HG02943 (cell line): Measurements from ENCODE around the gene SYNPO2.

Experiments used
- ATAC-seq: cut with Tn5 transposase; IDR thresholded peaks from one replicate; pipeline ENCODE4 v1.9.1; 2021; ENCODE audit warnings: mild to moderate bottlenecking, low read depth, moderate library complexity; ENCODE audit not compliant: unreplicated experiment

Gene SYNPO2

DNA sequence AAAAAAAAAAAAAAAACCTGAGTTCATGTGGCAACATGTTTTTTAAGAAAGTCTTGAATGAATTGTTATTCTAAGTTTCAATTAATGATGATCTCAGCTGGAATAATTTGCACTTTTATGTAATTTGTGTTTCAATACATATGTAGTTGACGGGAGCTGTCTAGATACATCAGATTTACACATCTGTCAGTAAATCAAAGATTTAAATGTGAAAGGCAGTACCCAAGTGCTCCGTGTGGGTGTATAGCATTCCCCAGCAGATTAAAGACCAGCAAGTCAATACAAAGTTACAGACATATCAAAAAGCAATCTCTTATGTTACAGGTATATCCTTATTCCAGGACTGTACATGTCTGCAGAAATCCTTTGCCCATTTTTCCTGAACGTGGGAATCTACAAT, 35.2 kb downstream of the SYNPO2 start:
- ATAC-seq: no peak

DNA sequence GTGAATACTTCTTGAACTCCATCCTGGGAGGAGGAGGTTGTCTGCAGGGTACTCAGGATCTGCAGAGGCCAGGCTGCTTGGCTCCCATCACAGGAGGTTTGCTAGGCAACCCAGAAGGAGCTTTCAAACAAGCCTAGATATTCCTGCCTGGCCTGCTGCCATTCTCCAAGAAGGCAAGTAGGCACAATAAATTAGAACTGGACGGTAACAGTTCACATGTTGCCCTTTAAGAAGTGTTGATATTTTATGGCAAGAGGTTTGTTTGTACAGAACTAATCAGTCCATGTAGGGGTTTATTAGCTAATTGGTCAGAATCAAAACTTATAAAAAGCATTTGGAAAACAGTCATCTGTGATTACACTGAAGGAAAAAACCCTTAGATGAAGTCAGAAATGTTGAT, 39.3 kb downstream of the SYNPO2 start:
- no peak for ATAC-seq

DNA sequence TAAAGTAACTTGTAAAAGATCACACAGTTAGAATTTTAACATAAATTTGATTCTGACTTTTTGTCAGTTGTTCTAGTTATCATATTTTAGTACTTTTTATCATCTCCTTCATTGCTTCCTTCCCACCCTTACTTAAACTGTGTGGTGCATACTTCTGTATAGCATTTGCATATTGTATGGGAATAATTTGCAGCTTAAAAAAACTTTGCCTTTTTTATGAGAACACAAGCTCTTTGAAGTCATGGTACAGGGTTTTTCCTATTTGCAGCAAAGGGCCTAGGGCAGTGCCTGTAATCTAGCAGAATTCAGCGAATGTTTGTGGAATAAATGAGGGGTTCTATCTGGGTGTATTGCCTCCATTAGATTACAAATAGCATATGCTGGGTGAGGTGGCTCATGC, 41.6 kb downstream of the SYNPO2 start:
- no peak for ATAC-seq

DNA sequence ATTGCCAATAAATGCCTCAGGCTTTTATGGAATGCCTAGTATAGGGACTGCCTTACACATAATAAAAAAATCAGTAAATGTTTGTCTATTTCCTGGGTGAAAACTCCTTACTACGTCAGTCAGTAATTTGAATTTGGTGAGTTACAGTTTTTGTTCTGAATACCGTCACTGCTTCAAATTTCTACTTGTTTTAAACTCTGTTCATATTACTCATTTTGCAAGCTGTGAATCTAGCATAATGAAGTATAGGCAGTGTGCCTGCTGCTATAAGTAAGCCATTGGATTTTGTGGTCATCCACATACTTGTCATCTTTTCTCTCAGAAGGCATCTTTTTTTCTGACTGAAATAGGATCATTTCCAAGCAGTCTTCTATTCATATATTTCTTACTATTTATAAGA, 43.1 kb downstream of the SYNPO2 start:
- no peak for ATAC-seq

DNA sequence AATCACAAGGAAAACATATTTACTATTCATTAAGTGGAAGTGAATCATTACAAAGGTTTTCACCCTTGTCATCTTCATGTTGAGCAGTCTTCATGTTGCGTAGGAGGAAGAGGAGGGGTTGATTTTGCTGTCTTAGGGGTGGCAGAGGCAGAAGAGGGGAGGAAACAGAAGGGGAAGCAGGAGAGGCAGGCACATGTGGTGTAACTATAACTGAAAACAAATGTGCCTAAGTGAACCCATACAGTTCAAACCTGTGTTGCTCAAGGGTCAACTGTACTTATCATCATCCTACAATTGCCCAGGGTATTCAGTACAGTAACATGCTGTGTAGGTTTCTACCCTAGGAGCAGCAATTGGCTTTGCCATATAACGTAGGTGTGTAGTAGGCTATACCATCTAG, 47.2 kb downstream of the SYNPO2 start:
- no peak for ATAC-seq

DNA sequence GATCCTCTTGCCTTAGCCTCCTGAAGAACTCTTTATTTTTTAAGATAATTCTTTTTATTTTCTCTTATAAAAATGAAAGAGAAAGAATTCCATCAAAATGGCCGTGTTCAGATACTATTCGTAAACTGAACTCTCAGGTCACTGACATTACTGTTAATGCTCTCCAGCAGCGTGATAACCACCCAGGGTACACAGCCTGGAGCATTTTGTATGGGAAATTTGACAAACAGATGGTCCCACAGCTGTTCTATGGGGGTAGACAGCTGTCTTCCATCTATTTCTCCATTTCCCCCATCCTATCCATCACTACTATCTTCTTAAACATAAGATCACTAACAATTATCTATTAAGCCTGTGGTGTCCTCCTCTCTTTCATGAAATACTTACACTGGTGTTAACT, 47.8 kb downstream of the SYNPO2 start:
- no peak for ATAC-seq

DNA sequence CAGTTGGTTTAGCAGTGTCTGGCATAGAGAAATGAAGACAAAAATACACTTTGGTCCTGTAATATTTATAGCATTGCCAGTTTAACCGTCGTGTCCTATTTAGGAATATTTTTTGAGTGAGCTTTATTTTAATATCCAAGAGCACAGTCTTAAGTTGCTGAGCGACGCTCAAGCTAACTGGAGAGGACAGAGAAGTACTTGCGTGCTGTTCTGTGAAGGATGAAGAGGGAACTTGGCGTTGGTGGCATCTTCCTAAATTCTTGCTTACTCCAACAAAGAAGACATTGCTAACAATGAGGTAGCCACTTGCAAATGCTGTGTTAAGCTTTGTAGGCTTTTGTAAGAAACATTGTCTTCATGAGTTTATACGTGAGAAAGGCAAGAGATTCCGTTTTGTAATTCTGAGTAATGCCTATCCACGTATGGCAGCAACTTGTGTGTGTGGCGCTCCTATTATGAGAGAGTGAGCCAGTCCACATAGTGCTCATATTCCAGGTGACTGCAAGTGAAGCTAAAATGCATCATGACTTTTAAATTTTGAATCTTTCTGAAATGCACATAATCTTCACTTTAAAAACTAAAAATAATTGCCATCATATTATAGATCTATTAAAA, 50.6 kb downstream of the SYNPO2 start:
- ATAC-seq: no peak

DNA sequence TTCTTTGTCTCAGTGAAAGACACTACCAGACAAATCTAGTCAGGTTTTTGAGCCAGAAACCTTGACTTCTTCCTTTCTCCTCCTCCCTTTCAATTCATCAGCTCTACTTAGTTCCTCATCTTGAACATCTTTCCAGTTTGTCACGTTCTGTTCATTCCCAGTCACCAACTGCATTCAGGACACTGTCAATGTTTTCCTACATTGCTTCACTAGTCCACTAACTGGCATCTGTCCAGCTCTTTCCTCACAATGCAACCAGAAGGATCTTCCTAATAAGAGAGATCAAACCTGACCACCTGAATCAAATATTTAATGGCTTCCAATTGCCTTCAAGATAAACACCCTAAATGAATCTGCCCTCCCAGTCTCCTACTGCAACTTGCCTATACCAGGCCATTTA, 52.5 kb downstream of the SYNPO2 start:
- ATAC-seq: no peak

DNA sequence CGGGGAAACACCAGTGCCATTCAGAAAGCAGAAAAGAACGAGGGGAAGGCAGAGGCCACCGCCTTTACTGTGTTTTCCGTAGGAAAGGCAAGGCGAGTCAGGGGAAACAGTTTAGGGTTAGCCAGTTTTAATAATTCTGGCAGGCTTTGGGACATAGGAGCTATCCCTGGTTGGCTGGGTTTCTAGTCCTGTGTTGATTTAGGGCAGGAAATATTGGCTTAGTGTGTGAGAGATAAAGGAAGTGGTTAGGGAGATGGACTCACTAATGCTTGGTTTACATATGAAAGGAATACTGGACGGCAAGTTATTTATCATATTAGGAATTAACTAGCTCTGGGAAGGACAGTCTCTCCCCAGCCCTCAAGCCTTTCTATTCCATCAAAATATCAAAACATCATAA, 53.1 kb downstream of the SYNPO2 start:
- ATAC-seq: no peak

DNA sequence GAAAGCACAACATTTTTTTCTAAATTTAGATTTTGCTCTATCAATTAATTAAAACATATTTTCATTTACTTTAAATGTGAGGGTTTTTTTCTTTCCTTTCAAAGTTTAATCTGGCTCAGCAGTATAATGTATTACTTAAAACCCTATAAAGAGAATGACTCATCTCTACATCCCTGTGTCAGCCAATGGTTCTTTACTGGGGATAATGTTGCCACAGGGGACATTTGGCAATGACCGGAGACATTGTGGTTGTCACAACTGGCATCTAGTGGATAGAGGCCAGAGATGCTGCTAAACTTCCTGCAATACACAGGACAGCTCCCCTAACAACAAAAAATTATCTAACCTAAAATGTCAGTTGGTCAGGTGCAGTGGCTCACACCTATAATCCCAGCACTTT, 53.8 kb downstream of the SYNPO2 start:
- no peak for ATAC-seq

DNA sequence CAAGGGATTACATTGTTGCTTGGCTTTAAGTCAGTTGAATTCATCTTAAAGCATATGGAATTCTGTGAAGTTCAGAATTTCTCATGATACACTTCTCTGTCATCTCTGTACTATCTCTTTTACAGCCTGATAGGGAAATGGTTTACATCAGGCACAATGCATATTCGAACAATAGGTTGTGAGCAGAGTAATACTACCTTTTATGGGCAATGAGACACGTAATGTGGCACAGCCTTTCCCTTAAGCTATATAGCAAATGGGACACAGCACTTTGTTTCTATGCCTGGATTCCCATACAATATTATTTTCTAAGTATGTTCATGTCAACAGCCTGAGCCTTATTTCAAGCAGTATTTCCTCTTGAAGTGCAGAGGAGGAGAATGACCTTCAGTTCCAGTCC, 58.4 kb downstream of the SYNPO2 start:
- ATAC-seq: no peak

DNA sequence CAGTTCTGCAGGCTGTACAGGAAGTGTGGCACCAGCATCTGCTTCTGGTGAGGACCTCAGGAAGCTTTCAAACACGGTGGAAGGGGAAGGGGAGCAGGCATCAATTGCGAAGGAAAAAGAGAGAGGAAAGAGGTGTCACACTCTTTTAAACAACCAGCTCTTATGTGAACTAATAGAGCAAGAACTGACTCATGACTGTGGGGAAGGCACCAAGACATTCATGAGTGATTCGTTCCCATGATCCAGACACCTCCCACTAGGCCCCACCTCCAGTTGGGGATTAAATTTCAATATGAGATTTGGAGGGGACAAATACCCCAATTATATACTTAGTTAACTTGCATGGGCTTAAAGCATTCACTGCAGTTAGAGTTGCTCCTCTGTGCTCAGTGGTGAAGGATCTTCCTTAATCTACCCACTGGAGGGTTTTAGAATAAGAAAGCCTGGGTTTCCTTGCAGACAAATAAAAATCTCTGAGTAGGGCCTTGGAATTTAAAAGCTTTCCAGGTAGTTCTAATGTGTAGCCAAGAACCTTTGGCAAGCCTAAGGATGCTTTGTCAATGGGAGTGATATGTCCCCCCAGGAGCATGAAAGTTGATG, 60.0 kb downstream of the SYNPO2 start:
- no peak for ATAC-seq

DNA sequence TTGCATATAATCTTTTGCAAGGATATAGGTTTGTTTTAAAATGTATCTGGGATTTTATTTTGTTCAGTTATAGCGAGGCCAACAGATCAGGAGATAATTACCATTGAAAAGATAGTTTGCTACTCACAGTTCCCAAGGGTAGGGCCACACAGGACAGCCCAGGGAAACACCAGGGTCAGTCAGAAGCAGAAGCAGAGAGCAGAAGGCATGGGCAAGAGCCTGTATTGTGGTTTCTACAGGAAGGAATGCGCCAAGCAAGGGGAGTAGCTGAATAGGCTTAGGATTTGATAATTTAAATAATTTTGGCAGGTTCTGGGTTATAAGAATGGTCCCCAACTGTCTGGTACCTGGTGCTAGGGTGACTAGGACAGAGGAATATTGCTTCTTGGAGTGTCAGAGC, 61.6 kb downstream of the SYNPO2 start:
- no peak for ATAC-seq

DNA sequence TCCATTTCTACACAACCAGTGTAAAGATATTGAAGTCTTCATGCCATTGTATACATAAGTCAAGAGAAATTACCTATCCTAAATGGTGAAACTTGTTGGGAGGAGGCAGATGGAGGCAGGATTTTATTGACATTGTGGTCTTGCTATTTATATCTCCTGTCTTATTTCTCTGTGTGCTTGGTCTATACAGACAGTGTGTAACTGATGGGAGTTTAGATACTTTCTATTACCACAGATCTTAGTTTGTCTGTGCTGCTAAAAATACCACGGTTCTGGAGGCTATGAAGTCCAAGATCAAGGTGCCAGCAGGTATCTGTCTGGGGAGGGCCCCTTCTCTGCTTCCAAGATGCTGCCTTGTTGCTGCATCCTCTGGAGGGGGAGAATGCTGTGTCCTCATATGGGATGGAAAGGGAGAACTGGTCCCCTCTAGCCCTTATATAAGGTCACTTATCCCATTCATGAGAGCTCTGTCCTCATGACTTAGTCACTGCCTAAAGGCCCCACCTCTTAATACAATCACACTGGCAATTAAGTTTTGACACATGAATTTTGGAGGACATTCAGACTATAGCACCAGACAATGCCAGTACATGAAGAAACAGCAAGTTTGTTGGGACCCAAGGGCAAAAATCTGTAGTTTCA, 62.4 kb downstream of the SYNPO2 start:
- no peak for ATAC-seq

DNA sequence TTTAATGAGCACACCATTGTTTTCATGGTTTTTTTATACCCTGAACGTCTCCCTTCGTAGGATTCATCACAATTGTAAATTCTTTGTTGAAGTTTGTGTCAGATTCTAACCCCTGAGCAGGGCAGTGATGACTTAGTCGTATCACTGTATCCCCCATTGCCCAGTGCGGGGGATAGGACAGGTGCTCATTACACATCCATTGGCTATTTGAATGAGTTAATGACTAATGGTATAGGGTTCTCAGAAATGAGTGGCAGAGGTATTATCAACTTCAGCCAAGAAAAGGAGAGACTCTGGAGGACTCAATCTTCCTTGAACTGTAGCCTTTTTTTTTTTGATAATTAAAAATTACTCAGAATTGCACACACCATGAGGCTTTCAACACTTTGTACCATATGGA, 64.6 kb downstream of the SYNPO2 start:
- ATAC-seq: no peak

DNA sequence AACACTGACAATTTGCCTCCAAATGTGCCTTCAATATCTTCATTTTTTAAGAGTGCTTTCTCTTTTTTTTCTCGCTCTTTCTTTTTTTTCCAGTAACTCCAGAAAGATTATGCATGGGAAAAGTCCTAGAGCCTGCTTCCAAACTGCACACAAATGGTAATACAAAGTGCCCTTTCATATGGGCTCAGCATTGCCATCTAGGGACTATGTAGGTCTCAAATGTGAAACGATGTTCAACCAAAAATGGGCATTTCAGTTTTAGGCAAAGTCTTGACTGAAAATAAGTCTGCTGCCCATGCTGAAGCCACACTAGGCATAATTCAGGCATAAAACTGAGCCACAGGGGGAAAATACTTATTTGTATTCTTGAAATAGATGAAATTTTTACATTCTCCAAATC, 65.6 kb downstream of the SYNPO2 start:
- no peak for ATAC-seq

DNA sequence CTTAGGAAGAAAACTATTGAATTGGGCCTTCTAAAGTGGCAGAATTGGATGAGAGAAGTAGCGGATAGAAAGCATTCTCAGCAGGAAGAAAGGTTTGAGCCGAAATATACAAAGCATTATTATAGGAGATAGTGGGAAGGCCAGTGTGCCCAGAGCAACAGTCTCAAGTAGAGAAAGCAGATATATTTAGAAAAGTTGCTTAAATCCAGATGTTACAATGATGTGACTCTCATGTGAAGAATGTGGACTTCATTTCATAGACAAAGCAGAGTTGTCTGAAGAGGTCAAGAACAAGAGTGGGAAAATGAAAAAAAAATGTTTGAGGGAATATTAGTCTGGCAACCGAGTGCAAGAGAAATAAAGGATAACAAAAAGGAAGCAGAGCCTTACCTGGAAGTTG, 66.9 kb downstream of the SYNPO2 start:
- no peak for ATAC-seq

DNA sequence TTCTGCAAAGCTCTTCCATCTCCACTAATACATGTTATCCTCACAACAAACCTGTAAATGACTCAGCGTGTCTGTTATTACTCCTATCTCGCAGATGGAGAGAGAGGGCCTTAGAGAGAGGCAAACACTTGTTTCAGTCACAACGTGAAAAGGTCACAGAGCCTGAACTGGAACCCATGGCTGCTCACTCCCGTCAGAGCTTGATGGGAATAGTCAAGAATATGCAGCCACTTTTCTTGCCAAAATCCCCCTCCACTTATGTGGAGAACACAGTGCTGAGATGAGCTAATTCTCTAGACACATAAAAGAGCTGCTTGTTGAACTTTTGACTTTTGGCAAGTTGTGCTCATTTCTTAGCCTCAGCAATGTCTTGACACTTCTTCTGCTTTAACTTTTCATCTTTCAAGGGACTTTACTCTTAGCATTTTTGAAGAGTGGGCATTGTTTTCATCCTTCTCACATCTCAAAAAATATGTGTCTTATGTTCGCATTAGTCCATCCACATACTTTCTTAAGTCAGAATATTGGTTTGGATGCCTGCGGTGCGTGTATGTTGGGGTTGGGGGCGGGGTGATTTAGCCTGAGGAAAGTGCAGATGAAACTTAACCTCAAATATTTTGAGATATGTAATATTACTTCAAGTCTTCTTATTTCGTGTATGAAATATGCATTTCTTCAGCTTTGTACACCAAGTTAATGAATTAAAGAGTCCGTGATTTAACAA, 69.2 kb downstream of the SYNPO2 start:
- no peak for ATAC-seq

DNA sequence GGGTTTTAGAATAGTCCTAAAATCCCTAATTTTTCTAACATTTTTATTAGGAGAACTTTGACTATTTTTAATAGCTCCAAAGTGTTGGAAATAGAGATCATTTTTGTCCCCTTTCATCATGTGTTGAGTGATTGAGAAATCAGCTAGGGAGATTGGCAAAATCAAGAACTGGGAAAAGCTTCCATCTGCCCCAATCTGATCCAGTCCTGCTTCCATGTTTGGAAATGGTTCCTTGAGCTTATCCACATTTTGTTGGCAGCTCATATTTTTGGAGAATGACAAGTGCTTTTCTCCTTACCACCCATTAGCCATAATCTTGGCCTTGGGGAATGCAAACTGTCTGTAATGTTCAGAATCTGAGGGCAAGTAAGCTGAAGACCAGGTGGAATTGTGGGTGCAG, 73.9 kb downstream of the SYNPO2 start:
- no peak for ATAC-seq

DNA sequence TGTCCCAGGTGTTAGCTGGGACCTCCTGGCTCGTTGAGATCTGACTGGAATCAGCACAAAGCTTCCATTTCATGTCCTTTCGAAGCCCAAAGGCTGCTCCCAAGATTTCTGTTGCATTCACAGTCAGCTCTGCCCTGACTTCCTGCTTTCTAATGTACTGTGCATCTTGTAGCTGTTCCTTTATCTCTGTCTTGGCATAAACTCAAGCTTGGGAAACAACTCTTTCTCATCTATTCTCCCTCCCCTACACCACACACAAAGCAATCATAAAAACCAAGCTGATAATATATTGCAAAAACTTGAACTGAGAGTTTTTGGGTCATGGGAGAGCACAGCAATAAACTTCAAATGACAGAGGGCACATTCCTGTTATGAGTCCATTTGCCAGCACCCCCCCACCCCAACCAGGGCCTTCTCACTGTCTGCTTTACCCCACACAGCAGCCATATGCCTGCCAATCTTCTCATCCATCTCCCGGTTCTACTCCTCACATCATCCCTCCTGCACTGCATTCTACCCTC, 76.3 kb downstream of the SYNPO2 start:
- no peak for ATAC-seq

DNA sequence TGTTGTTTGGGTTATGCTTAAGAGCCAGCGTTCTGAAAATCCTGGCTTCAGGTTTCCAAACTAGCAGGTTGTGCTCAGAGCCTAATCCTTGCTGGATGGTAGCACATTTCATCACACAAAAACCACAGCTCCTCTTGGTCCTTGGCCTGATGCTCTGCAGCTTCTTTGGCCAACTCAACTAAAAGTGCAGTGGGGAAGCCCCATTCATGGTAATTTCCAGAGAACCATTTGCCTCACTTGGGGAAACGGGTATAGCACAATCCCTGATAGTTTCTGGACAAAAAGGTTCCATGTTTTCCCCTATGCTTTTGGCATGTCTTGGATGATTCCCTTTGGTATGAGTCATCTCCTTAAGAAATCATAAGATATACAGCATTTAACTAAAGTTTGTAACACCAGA, 78.7 kb downstream of the SYNPO2 start:
- ATAC-seq: no peak
